Measurements from ENCODE around the gene PLCG2.
"Not testable (repeated sequence)": the region's sequence is repeated elsewhere in the genome, so short reads cannot be mapped to it uniquely, and the experiment has no call there.

PLCG2 gene

GRCh38 chr16:81921085-81921814, 142.2 kb downstream of the PLCG2 start:
- no peak for FAIRE-seq

GRCh38 chr16:81921843-81922584, 142.9 kb downstream of the PLCG2 start:
- FAIRE-seq: no peak

GRCh38 chr16:81923296-81923695, 144.2 kb downstream of the PLCG2 start:
- FAIRE-seq: no peak

- FAIRE-seq: no peak
Observed at GRCh38 chr16:81925016-81925415, 145.9 kb downstream of the PLCG2 start.

- no peak for FAIRE-seq
Observed at GRCh38 chr16:81926036-81926435, 146.9 kb downstream of the PLCG2 start.

- FAIRE-seq: no peak
Observed at GRCh38 chr16:81927561-81928185, 148.6 kb downstream of the PLCG2 start.

- FAIRE-seq: no peak
Observed at GRCh38 chr16:81928271-81928918, 149.3 kb downstream of the PLCG2 start.

GRCh38 chr16:81928975-81929374, 149.9 kb downstream of the PLCG2 start:
- FAIRE-seq: no peak

- no peak for FAIRE-seq
Observed at GRCh38 chr16:81929841-81930240, 150.8 kb downstream of the PLCG2 start.

GRCh38 chr16:81931927-81932326, 152.8 kb downstream of the PLCG2 start:
- FAIRE-seq: no peak

- FAIRE-seq: no peak
Observed at GRCh38 chr16:81932668-81933067, 153.6 kb downstream of the PLCG2 start.

- FAIRE-seq: no peak
Observed at GRCh38 chr16:81933361-81933760, 154.3 kb downstream of the PLCG2 start.

- not testable (repeated sequence) for FAIRE-seq
Observed at GRCh38 chr16:81934711-81935110, 155.6 kb downstream of the PLCG2 start.

GRCh38 chr16:81936209-81937000, 157.3 kb downstream of the PLCG2 start:
- no peak for FAIRE-seq

GRCh38 chr16:81937305-81938038, 158.4 kb downstream of the PLCG2 start:
- FAIRE-seq: no peak

- no peak for FAIRE-seq
Observed at GRCh38 chr16:81938326-81939163, 159.5 kb downstream of the PLCG2 start.

GRCh38 chr16:81939164-81940056, 160.3 kb downstream of the PLCG2 start:
- FAIRE-seq: no peak

GRCh38 chr16:81940781-81941560, 161.9 kb downstream of the PLCG2 start:
- FAIRE-seq: peak; percentile 63

All from G401.6 (cell line).